HTR-8/SVneo (cell line): ENCODE measurements around the gene STPG2.

Experiments
- DNase-seq: peaks from one replicate; pipeline ENCODE4 v3.0.0; 2011; ENCODE audit warnings: low spot score, mixed read lengths; ENCODE audit not compliant: insufficient read length
- FAIRE-seq: peaks from 2 replicates; lab custom pipeline; 2011; peaks lifted over from hg19 to GRCh38; lab: Jason Lieb, UNC

Gene STPG2

GRCh38 chr4:98143001-98143899 lies at the start of gene STPG2:
Gene STPG2, minus strand, starts transcription at chr4:98143476.
- peak; percentile 9 for FAIRE-seq
- DNase-seq, result peak; percentile 67

- FAIRE-seq, result no peak
- DNase-seq, result no peak
These were observed 42.0 kb upstream of the STPG2 start for GRCh38 chr4:98185279-98185678.

GRCh38 chr4:98181809-98182208 lies 38.5 kb upstream of the STPG2 start:
- FAIRE-seq, result no peak
- DNase-seq, result peak; percentile 12

GRCh38 chr4:98179951-98180350 lies 36.7 kb upstream of the STPG2 start:
- FAIRE-seq, result no peak
- DNase-seq, result no peak

GRCh38 chr4:98176531-98176930 lies 33.3 kb upstream of the STPG2 start:
- no peak for FAIRE-seq
- no peak for DNase-seq

- FAIRE-seq (no peak), DNase-seq (no peak)
These were observed 26.8 kb upstream of the STPG2 start for GRCh38 chr4:98170035-98170434.

GRCh38 chr4:98166731-98167041 lies 23.4 kb upstream of the STPG2 start:
- FAIRE-seq, result no peak
- no peak for DNase-seq

- peak; percentile 1 for DNase-seq
- no peak for FAIRE-seq
These were observed 22.9 kb upstream of the STPG2 start for GRCh38 chr4:98166025-98166730.

- no peak for DNase-seq
- no peak for FAIRE-seq
These were observed 19.4 kb upstream of the STPG2 start for GRCh38 chr4:98162696-98163095.

- DNase-seq, result no peak
These were observed 8.1 kb upstream of the STPG2 start for GRCh38 chr4:98151145-98151924.

GRCh38 chr4:98150092-98150761 lies 7.0 kb upstream of the STPG2 start:
- FAIRE-seq, result no peak
- DNase-seq, result no peak

More at GRCh38 chr4:98151145-98151924, 8.1 kb upstream of the STPG2 start:
- no peak for FAIRE-seq

- FAIRE-seq, result no peak
These were observed 5.6 kb upstream of the STPG2 start for GRCh38 chr4:98148856-98149255.

GRCh38 chr4:98126141-98126540 lies 17.1 kb downstream of the STPG2 start:
- no peak for DNase-seq
- no peak for FAIRE-seq

More at GRCh38 chr4:98148856-98149255, 5.6 kb upstream of the STPG2 start:
- no peak for DNase-seq

- FAIRE-seq (no peak), DNase-seq (no peak)
These were observed 17.7 kb downstream of the STPG2 start for GRCh38 chr4:98125585-98125984.

- DNase-seq (no peak), FAIRE-seq (no peak)
These were observed 25.9 kb downstream of the STPG2 start for GRCh38 chr4:98117363-98117762.

- DNase-seq (no peak), FAIRE-seq (no peak)
These were observed 30.3 kb downstream of the STPG2 start for GRCh38 chr4:98113012-98113411.

- DNase-seq (no peak), FAIRE-seq (no peak)
These were observed 32.3 kb downstream of the STPG2 start for GRCh38 chr4:98110929-98111328.

- FAIRE-seq (no peak), DNase-seq (no peak)
These were observed 33.1 kb downstream of the STPG2 start for GRCh38 chr4:98110214-98110613.

GRCh38 chr4:98102660-98103059 lies 40.6 kb downstream of the STPG2 start:
- FAIRE-seq (no peak), DNase-seq (no peak)

- no peak for FAIRE-seq
These were observed 41.3 kb downstream of the STPG2 start for GRCh38 chr4:98101988-98102387.

More at GRCh38 chr4:98101988-98102387, 41.3 kb downstream of the STPG2 start:
- DNase-seq, result no peak
